ENCODE data around the gene PAX8.

Gene PAX8

DNA sequence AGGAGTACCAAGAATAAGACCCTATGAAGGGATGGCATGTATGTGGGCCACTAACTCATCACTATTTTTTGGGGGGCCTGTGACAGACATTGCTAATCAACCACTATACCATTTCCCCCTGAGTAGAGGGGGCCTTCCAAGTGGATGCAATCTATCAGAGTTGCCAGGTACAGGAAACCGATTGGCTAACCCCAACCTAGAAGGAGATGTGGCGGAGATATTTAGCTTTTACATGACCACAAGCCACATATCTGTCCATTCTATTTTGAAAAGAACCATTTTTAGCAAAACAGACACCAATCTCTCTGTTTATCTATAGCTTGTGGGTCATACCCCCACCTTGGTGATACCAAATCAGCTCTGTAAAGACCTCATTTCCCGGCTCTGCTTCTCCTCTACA is 51.0 kb downstream of the PAX8 start:
- no peak for TF ChIP-seq CTCF (IDR thresholded peaks at IDR 0.05; ENCODE audit: borderline replicate concordance, control extremely low read depth, extremely low read depth, insufficient read depth, missing control alignments)
- DNase-seq (ENCODE audit: low spot score) = no peak
- in situ Hi-C loops (cut with MboI; ENCODE audit: low sequenced_read_pairs, unreplicated experiment) = no loop called here

- no peak for TF ChIP-seq CTCF (IDR thresholded peaks at IDR 0.05; ENCODE audit: borderline replicate concordance, control extremely low read depth, extremely low read depth, insufficient read depth, missing control alignments)
- no peak for DNase-seq (ENCODE audit: low spot score)
- in situ Hi-C loops (cut with MboI; ENCODE audit: low sequenced_read_pairs, unreplicated experiment) = no loop called here
Measured at GRCh38 chr2:113227290-113227689, 51.4 kb downstream of the PAX8 start.

DNA sequence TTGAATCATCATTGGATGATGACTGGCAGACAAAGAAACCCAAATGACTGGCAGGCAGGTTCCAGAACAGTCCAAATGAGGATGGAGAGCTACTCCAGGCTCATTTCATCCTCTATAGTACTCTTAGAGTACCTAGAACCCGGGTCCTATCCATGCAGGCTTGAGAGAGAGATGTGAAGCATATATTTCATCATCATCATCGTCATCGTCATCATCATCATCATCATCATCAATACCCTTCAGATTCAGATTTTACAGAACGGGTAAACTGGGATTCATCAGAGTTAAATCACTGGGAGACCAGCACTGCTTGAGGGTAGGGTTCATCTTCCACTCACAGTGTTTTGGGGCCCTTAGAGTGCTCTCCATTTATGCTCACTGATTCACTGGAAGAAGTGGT is 52.3 kb downstream of the PAX8 start:
- DNase-seq (ENCODE audit: low spot score) = no peak
- no peak for TF ChIP-seq CTCF (IDR thresholded peaks at IDR 0.05; ENCODE audit: borderline replicate concordance, control extremely low read depth, extremely low read depth, insufficient read depth, missing control alignments)
- in situ Hi-C loops (cut with MboI; ENCODE audit: low sequenced_read_pairs, unreplicated experiment) = no loop called here

- DNase-seq (ENCODE audit: low spot score) = no peak
Measured at GRCh38 chr2:113225263-113226259, 53.2 kb downstream of the PAX8 start.

DNA sequence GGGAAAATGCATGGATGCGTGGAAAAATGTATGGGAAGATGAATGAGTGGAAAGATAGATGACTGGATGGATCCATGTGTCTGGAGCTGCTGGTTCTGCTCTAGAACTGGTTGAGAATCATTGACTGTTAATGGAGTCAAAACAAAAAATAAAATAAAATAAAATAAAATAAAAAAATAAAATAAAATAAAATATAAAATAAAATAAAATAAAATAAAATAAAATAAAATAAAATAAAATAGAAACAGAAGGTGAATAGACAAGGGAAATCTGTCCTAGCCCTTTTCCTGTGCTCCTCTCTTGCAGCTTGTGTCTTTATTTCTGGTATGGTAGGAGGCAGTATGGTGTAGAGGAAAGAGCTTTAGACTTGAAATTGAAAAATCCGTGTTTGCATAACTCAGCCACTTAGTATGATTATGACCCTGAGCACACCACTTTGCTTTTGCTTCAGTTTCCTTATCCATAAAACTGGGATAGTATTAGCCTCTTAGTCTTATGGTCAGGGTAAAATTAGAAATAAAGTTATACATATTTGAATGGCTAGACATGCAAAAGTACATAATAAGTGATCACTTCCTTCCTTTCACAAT is 54.0 kb downstream of the PAX8 start:
- no peak for TF ChIP-seq CTCF (IDR thresholded peaks at IDR 0.05; ENCODE audit: borderline replicate concordance, control extremely low read depth, extremely low read depth, insufficient read depth, missing control alignments)
- DNase-seq (ENCODE audit: low spot score) = no peak
- in situ Hi-C loops (cut with MboI; ENCODE audit: low sequenced_read_pairs, unreplicated experiment) = no loop called here

More at GRCh38 chr2:113225263-113226259, 53.2 kb downstream of the PAX8 start:
- no peak for TF ChIP-seq CTCF (IDR thresholded peaks at IDR 0.05; ENCODE audit: borderline replicate concordance, control extremely low read depth, extremely low read depth, insufficient read depth, missing control alignments)
- in situ Hi-C loops (cut with MboI; ENCODE audit: low sequenced_read_pairs, unreplicated experiment) = no loop called here

DNA sequence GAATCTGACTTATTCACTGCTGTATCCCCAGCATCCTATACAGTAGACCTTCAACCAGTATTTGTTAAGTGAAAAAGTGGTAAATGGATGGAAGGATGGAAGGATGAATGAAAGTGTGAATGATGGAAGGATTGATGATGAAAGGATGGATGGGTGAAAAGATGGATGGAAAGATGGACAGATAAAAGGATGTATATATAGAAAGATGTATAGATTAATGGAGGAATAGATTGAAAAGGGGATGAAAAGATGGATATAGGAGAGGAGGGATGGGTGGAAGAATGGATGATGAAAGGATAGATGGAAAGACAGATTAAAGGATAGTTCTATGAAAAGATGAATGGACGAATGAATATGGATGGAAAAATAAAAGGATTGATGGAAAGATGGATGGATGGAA is 54.9 kb downstream of the PAX8 start:
- no peak for TF ChIP-seq CTCF (IDR thresholded peaks at IDR 0.05; ENCODE audit: borderline replicate concordance, control extremely low read depth, extremely low read depth, insufficient read depth, missing control alignments)
- DNase-seq (ENCODE audit: low spot score) = no peak
- in situ Hi-C loops (cut with MboI; ENCODE audit: low sequenced_read_pairs, unreplicated experiment) = no loop called here

All from GM13976 (cell line).